Right forelimb (tissue), 1 donor: ENCODE measurements around the gene ZBTB37.
"Not testable (repeated sequence)": the region's sequence is repeated elsewhere in the genome, so short reads cannot be mapped to it uniquely, and the experiment has no call there.

Experiments
- DNase-seq: peaks from one replicate; pipeline ENCODE4 v3.0.0-alpha.2; 2018

The ZBTB37 gene

GRCh38 chr1:173865468-173866164, 2.6 kb upstream of the ZBTB37 start:
- DNase-seq = no peak

- DNase-seq = no peak
Observed at GRCh38 chr1:173866413-173867115, 1.6 kb upstream of the ZBTB37 start.

GRCh38 chr1:173867141-173867752, 933 bp upstream of the ZBTB37 start:
- no peak for DNase-seq

- peak; percentile 99 for DNase-seq
Observed at GRCh38 chr1:173867753-173868265, 371 bp upstream of the ZBTB37 start, which contains the start of gene GAS5. Gene GAS5 (minus strand): TSS chr1:173867989.

- no peak for DNase-seq
Observed at GRCh38 chr1:173869021-173869359, 810 bp downstream of the ZBTB37 start.

- DNase-seq = no peak
Observed at GRCh38 chr1:173870252-173871075, 2.3 kb downstream of the ZBTB37 start.

- no peak for DNase-seq
Observed at GRCh38 chr1:173871091-173871490, 2.9 kb downstream of the ZBTB37 start.

GRCh38 chr1:173871500-173871899, 3.3 kb downstream of the ZBTB37 start:
- DNase-seq = no peak

GRCh38 chr1:173876732-173877131, 8.6 kb downstream of the ZBTB37 start:
- no peak for DNase-seq

- no peak for DNase-seq
Observed at GRCh38 chr1:173878251-173878650, 10.1 kb downstream of the ZBTB37 start.

- not testable (repeated sequence) for DNase-seq
Observed at GRCh38 chr1:173881117-173881516, 12.9 kb downstream of the ZBTB37 start.

- no peak for DNase-seq
Observed at GRCh38 chr1:173884701-173885100, 16.5 kb downstream of the ZBTB37 start.

- no peak for DNase-seq
Observed at GRCh38 chr1:173886746-173887611, 18.8 kb downstream of the ZBTB37 start.

- DNase-seq = no peak
Observed at GRCh38 chr1:173887627-173888026, 19.4 kb downstream of the ZBTB37 start.

- DNase-seq = no peak
Observed at GRCh38 chr1:173888749-173889148, 20.6 kb downstream of the ZBTB37 start.

GRCh38 chr1:173889885-173890284, 21.7 kb downstream of the ZBTB37 start:
- no peak for DNase-seq

- DNase-seq = no peak
Observed at GRCh38 chr1:173893611-173894010, 25.4 kb downstream of the ZBTB37 start.

GRCh38 chr1:173894189-173894588, 26.0 kb downstream of the ZBTB37 start:
- DNase-seq = no peak

GRCh38 chr1:173900427-173900826, 32.2 kb downstream of the ZBTB37 start:
- DNase-seq = no peak

- no peak for DNase-seq
Observed at GRCh38 chr1:173900992-173901391, 32.8 kb downstream of the ZBTB37 start.

GRCh38 chr1:173903827-173904531, 35.8 kb downstream of the ZBTB37 start:
- no peak for DNase-seq
